DND-41 (cell line): ENCODE data around the gene NPHP4.

Experiments
- ATAC-seq: fragments of 200-7000 bp; cut with Tn5 transposase; 3 replicates; pipeline ENCODE4 v1.9.1; 2021; ENCODE audit warnings: low read depth; ENCODE audit not compliant: insufficient read depth
- DNase-seq: peaks from one replicate; pipeline ENCODE4 v3.0.0-alpha.2; 2020
- H2AFZ ChIP-seq: 2 replicates; pipeline ENCODE4 v1.6.0; 2012; ENCODE audit warnings: low read depth, low read length
- H3K27ac ChIP-seq: 2 replicates; pipeline ENCODE4 v1.5.1; 2012; ENCODE audit warnings: low read length, inconsistent platforms
- H3K27me3 ChIP-seq: fragments of 200-600 bp; sonication (generic); 2 replicates; pipeline ENCODE4 v1.6.0; 2012; ENCODE audit warnings: low read length, mild to moderate bottlenecking, inconsistent platforms; ENCODE audit not compliant: insufficient read depth, poor library complexity
- H3K36me3 ChIP-seq: 2 replicates; pipeline ENCODE4 v1.5.1; 2012; ENCODE audit warnings: low read length, inconsistent platforms; ENCODE audit not compliant: insufficient read depth
- H3K4me1 ChIP-seq: 2 replicates; pipeline ENCODE4 v1.5.1; 2012; ENCODE audit warnings: mild to moderate bottlenecking, low read length; ENCODE audit not compliant: insufficient read depth
- H3K4me2 ChIP-seq: 2 replicates; pipeline ENCODE4 v1.6.0; 2012; ENCODE audit warnings: mild to moderate bottlenecking, moderate library complexity, low read length, inconsistent platforms; ENCODE audit not compliant: insufficient read depth
- H3K4me3 ChIP-seq, 2 experiments: fragments of 200-600 bp in 1 of 2; shearing (Covaris generic) in 1 of 2; 2 replicates each; pipeline ENCODE4 v1.5.1; 2012 to 2016; ENCODE audit warnings: inconsistent platforms in 2 of 2, low read length in 2 of 2, mild to moderate bottlenecking in 2 of 2, low read depth in 1 of 2, moderate library complexity in 1 of 2
- H3K79me2 ChIP-seq: 2 replicates; pipeline ENCODE4 v1.6.0; 2012; ENCODE audit warnings: low read length, inconsistent platforms; ENCODE audit not compliant: insufficient read depth
- H3K9ac ChIP-seq: 2 replicates; pipeline ENCODE4 v1.6.0; 2012; ENCODE audit warnings: low read depth, mild to moderate bottlenecking, inconsistent platforms, low read length, moderate library complexity
- H3K9me3 ChIP-seq: 2 replicates; pipeline ENCODE4 v1.5.1; 2012; ENCODE audit warnings: low read length, moderate library complexity, mild to moderate bottlenecking, inconsistent platforms; ENCODE audit not compliant: insufficient read depth, severe bottlenecking
- H4K20me1 ChIP-seq: 2 replicates; pipeline ENCODE4 v1.6.0; 2012; ENCODE audit warnings: low read length; ENCODE audit not compliant: insufficient read depth
- EZH2 ChIP-seq: IDR thresholded peaks from 3 replicates; pipeline ENCODE4 v1.6.1; 2012; ENCODE audit warnings: borderline replicate concordance, low read depth, mild to moderate bottlenecking, moderate library complexity, low read length, inconsistent platforms; ENCODE audit not compliant: severe bottlenecking
- TF ChIP-seq, protein P1 (sequence below): IDR thresholded peaks from 2 replicates; pipeline ENCODE4 v1.5.1; 2012; ENCODE audit warnings: borderline replicate concordance, low read length, moderate library complexity, mild to moderate bottlenecking; ENCODE audit not compliant: poor library complexity, severe bottlenecking; ENCODE audit errors: extremely low read depth

NPHP4 gene

DNA sequence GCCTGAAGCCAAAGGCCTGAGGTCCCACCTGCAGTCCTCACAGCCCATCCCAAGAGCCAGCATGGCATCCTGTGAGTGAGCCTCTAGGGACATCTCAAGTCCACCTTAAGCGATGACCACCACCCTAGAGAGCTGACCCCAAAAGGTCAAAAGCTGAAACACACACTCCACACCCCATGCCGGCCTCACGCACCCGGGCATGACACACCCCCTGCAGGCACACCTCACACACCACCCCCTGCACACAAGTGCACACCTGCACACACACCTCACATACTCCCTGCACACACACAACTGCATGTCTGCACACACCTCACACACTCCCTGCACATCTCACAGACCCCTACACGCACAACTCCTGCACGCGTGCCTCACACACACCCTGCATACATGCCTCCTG is 118.7 kb downstream of the NPHP4 start:
- peaks cover 73% of the 10 kb centered on the region for H3K36me3 ChIP-seq

DNA sequence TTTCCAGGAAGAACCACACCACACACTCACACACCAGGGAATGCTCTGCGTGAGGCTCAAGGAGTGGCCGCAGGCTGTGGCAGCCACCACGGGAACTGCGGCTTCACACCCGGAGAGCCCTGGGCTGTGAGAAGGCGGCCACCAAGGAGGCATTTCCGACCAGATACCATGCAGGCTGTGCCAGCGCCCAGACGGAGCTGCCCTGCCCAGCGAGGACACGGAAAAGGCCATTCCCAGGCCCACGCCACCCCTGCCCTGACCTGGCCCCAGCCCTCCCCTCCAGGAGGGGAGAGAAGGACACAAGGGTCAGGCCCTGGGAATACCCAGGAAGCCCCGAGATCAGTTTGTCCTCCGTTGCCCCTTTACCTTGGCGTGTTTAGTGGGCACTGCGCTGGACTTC is 119.3 kb downstream of the NPHP4 start:
- Histone ChIP-seq H3K36me3 (peaks cover 72% of the 10 kb centered on the region), H3K27me3 (no peaks in the 10 kb centered on the region), H3K4me1 (no peaks in the 10 kb centered on the region), H3K4me3 (no peak overlapping the region), H3K27ac (no peak overlapping the region), H3K79me2 (no peaks in the 10 kb centered on the region), H2AFZ (no peak overlapping the region), H3K9ac (no peak overlapping the region), H3K4me2 (no peak overlapping the region), H4K20me1 (peaks cover 16% of the 10 kb centered on the region), H3K9me3 (peaks cover 7% of the 10 kb centered on the region)
- ATAC-seq, result no peak
- TF ChIP-seq, protein P1, sequence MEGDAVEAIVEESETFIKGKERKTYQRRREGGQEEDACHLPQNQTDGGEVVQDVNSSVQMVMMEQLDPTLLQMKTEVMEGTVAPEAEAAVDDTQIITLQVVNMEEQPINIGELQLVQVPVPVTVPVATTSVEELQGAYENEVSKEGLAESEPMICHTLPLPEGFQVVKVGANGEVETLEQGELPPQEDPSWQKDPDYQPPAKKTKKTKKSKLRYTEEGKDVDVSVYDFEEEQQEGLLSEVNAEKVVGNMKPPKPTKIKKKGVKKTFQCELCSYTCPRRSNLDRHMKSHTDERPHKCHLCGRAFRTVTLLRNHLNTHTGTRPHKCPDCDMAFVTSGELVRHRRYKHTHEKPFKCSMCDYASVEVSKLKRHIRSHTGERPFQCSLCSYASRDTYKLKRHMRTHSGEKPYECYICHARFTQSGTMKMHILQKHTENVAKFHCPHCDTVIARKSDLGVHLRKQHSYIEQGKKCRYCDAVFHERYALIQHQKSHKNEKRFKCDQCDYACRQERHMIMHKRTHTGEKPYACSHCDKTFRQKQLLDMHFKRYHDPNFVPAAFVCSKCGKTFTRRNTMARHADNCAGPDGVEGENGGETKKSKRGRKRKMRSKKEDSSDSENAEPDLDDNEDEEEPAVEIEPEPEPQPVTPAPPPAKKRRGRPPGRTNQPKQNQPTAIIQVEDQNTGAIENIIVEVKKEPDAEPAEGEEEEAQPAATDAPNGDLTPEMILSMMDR, result no peak
- no peak for TF ChIP-seq EZH2
- DNase-seq, result no peak

More for the DNA sequence above, 118.7 kb downstream of the NPHP4 start:
- Histone ChIP-seq H3K9me3 (peaks cover 7% of the 10 kb centered on the region), H4K20me1 (peaks cover 13% of the 10 kb centered on the region), H3K9ac (no peak overlapping the region), H3K79me2 (no peaks in the 10 kb centered on the region), H3K27ac (no peak overlapping the region), H3K4me3 (no peak overlapping the region), H3K4me2 (no peak overlapping the region), H3K4me1 (no peaks in the 10 kb centered on the region), H3K27me3 (no peaks in the 10 kb centered on the region), H2AFZ (no peak overlapping the region)
- TF ChIP-seq, protein P1, result no peak
- TF ChIP-seq EZH2, result no peak
- ATAC-seq (no peak), DNase-seq (no peak)

DNA sequence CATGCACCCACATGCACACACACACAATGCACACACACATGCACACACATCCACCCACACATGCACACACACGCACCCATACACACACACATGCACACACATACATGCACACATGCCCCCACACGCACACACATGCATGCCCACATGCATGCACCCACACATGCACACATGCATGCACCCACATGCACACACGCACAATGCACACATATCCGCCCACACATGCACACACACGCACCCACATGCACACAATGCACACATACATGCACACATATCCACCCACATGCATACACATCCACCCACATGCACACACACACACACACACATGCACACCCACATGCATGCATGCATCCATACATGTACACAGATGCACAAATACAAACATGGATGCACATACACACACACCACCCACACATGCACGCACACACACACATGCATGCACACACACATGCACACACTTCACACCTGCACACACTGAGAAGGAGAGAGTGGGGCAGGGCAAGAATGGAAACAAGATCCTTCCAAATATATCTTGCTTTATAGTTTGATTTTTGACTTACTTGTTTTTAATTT is 123.2 kb downstream of the NPHP4 start:
- H3K9me3 ChIP-seq, result peaks cover 7% of the 10 kb centered on the region
- TF ChIP-seq EZH2, result no peak
- TF ChIP-seq, protein P1, result no peak
- H3K4me3 ChIP-seq, result no peak overlapping the region
- ATAC-seq (no peak), DNase-seq (no peak)
- H3K27ac ChIP-seq, result no peak overlapping the region
- H3K27me3 ChIP-seq, result no peaks in the 10 kb centered on the region
- no peaks in the 10 kb centered on the region for H3K4me1 ChIP-seq
- peaks cover 13% of the 10 kb centered on the region for H4K20me1 ChIP-seq
- H3K79me2 ChIP-seq, result no peaks in the 10 kb centered on the region
- no peak overlapping the region for H3K9ac ChIP-seq
- H2AFZ ChIP-seq, result no peak overlapping the region
- H3K36me3 ChIP-seq, result peaks cover 68% of the 10 kb centered on the region
- no peak overlapping the region for H3K4me2 ChIP-seq

DNA sequence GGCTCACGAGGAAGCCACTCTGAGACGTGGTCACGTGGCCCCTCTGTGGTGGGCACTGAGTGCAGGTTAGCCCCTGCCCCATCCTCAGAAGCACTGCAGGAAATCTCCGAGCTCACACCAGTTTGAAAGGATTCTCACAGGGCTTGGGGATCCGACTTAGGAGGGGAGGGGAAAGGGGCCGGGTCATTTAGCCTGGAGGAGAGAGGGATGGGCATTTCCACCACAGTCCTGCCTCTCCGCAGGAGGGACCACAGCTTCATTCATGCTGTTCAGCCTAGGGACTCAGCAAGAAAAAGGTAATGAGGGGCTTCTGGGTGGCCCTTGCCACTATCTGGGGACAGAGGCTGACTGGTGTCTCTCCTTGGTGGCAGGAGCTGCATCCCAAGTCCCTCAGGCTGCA is 126.5 kb downstream of the NPHP4 start:
- H3K4me2 ChIP-seq, result no peak overlapping the region

More for the DNA sequence above, 126.5 kb downstream of the NPHP4 start:
- no peak overlapping the region for H3K9ac ChIP-seq
- H4K20me1 ChIP-seq, result peaks cover 9% of the 10 kb centered on the region
- H3K79me2 ChIP-seq, result no peaks in the 10 kb centered on the region
- TF ChIP-seq, protein P1, result no peak
- no peak for TF ChIP-seq EZH2
- H3K9me3 ChIP-seq, result peaks cover 7% of the 10 kb centered on the region
- H3K36me3 ChIP-seq, result peaks cover 69% of the 10 kb centered on the region
- H3K4me3 ChIP-seq, result no peak overlapping the region
- DNase-seq, result no peak
- no peaks in the 10 kb centered on the region for H3K4me1 ChIP-seq
- no peak overlapping the region for H2AFZ ChIP-seq
- ATAC-seq, result no peak
- no peaks in the 10 kb centered on the region for H3K27me3 ChIP-seq
- no peak overlapping the region for H3K27ac ChIP-seq
